Measurements from ENCODE around the gene PLD3.
"Not testable (repeated sequence)": the region's sequence is repeated elsewhere in the genome, so short reads cannot be mapped to it uniquely, and the experiment has no call there.

The PLD3 gene

GRCh38 chr19:40389404-40390083 is 41.0 kb downstream of the PLD3 start:
- no peak for DNase-seq (ENCODE audit: low read depth in 2 of 2)

DNA sequence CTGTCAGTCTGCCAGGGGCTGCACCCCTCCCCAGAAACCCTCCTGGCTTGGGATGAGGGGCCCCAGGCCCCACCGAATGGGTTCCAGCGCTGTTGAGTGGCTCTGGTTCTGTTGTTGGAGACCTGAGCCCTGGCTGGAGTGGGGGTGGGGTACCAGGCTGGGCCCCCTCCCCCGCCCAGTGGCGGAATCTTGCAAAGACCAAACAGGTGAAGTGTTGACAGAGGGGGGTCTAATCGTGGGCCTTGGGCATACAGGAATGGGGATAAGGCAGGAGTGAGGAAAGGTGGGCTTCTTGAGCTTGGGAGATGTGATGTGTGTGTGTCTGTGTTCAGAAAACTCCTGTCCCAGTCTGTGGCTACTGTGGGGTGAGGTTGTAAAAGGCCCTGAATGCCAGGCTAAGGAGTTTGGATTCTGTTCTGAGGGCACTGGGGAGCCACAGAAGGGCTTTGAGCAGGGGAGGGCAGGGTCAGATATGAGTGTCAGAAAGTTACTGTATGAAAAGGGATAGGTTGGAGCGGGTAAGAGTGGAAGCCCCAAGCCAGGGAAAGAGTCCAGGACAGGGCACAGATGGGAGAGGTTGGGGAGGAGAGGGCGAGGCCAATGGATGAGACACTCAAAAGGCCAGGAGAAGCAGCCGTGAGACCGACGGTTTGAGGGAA is 41.7 kb downstream of the PLD3 start, which contains the start of gene HIPK4:
Gene HIPK4, minus strand, starts transcription at position 98 of the 659 bp plus-strand sequence. CDS start 279 bp downstream, outside the sequence.
- DNase-seq (ENCODE audit: low read depth in 2 of 2), result no peak

GRCh38 chr19:40392123-40392522 is 43.6 kb downstream of the PLD3 start:
- no peak for DNase-seq (ENCODE audit: low read depth in 2 of 2)

- no peak for DNase-seq (ENCODE audit: low read depth in 2 of 2)
These were observed 44.5 kb downstream of the PLD3 start for GRCh38 chr19:40392894-40393517.

- DNase-seq (ENCODE audit: low read depth in 2 of 2), result no peak
These were observed 45.7 kb downstream of the PLD3 start for GRCh38 chr19:40393894-40394815.

DNA sequence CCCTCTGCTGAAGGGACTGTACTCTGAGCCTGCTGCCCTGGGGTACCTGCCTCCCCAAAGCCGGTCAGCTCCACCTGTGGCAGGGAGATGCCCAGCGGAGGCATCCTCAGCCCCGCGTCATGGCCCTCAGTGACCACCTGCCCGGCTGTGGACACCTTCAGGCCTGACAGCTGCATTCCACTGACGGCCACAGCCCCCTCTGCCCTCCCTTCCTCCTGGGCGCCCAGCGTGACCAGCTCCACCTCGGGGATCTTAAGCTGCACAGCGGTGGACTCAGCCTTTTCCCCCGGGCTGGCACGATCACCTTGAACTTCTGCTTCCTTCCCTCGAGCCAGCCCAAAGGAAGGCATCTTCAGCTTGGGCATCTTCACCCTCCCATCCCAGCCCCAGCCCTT is 46.3 kb downstream of the PLD3 start:
- DNase-seq (ENCODE audit: low read depth in 2 of 2), result no peak

- DNase-seq (ENCODE audit: low read depth in 2 of 2), result no peak
These were observed 47.5 kb downstream of the PLD3 start for GRCh38 chr19:40395956-40396355.

DNA sequence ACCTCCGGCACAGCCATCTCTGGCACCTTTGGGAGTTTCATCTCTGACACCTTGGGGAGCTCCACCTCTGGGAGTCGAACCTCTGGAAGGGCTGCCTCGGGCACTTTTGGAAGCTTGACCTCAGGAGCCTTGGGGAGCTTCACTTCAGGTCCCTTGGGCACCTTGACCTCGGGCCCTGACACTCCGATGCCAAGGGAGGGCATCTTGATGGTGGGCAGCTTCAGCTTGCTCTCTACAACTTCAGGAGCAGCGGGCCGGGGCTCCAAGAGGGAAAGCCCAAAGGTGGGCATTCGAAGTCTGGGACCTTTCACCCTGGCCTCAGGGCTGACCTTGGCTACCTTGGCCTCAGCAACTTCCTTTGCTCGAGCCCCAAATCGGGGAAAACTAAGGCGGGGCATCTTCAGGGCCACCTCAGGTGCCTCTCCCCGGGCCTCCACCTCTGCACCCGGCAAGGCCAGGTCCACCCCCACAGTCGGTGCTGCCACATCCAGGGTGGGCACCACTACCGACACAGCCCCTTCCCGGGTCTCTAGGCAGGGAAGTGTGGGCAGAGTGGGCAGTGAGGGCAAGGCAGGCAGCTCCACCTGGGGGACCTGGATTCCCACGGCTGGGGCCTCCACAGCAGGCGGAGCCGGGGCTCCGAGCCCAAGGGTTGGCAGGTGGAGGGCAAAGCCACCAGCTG is 48.5 kb downstream of the PLD3 start:
- no peak for DNase-seq (ENCODE audit: low read depth in 2 of 2)

DNA sequence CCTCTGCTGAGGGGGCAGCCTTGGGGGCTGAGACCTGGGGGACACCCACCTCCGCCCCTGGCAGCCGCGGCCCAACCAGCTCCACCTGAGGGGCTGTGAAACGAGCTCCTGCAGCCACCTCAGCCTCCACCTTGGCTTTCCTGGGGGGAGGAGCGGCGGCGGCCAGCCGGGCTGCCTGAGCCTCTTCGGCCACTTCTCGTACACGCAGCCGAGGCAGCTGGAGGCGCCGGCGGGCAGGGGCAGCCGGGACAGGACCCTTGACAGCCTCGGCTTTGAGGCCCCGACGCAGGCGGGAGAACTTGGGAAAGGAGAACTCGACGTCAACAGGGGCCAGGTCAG is 49.0 kb downstream of the PLD3 start:
- no peak for DNase-seq (ENCODE audit: low read depth in 2 of 2)

DNA sequence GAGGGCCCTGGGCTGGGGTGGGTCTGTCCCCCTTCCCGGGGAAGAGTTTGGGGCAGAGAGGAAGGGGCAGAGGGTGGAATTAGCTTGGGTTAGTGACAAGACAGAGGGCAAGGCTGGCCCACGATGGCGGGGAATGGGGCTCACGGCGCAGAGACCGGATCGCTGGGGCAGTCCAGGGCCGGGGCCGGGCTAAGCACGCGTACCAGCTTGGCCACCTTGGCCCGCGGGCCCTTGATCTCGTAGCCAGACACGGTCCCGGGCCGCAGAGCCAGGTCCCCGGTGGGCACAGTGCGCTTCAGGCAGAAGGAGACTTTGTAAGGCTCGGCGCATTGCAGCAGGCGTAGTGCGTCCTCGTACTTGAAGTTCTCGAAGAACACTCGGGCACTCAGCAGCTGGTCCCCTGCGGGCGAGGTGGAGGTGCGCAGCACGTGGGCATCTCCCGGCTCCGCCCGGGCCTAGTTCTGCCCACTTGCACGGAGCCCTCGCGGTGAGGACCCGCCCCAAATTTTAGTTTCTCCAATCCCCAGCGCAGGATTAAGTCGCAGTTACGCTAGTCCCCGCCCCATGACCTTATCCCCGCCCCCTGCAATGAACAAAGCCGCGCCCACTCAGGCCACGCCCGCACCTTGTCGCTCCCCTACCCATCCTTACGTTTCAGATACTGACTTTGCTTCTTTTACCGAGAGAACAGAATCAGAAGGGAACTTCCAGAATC is 50.1 kb downstream of the PLD3 start:
- DNase-seq (ENCODE audit: low read depth in 2 of 2), result peak in 1 of 2 donors; percentile 31

- no peak for DNase-seq (ENCODE audit: low read depth in 2 of 2)
These were observed 52.1 kb downstream of the PLD3 start for GRCh38 chr19:40400559-40400958.

GRCh38 chr19:40403262-40403984 is 54.9 kb downstream of the PLD3 start:
- peak; percentile 43 to 58 for DNase-seq (ENCODE audit: low read depth in 2 of 2)

DNA sequence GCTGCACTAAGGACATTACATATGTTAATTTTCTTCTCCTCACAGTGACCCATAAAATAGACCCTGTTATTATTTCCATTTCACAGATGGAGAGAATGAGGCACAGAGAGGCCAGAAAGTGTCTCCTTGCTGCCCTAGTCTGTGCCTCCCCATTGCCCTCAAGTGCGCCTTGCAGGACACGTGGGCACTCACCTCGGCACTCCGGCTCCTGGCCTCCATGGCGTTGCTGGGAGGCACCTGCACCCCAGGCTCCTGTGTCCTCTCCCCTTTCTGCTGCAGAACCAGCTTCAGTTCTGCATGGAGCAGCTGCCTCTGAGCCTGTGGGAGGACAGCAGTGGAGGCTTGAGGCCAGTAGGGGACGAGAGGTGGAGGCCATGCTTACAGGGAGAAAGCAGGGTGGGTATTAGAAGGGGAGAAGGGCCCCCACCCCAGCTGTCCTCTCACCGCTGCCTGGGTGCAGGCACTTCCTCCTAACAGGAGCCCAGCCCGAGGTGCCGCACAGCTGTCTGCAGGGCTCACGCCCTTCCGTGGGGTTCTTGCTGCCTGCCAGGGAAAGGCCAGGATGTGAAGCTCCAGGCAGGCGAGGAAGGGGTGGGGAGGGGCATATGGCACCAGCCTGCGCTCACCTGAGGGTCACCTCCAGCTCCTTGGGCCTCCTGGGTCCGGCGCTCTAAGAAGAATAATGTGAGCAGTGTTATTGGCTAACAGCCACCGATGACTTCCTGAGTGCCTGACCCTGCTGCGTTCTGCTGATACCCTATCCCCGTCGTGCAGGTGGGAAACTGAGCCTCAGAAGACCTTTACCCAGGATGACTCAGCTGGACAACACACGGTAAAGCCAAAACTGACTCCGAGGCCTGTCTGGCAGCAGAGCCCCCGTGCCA is 59.5 kb downstream of the PLD3 start:
- no peak for DNase-seq (ENCODE audit: low read depth in 2 of 2)

DNA sequence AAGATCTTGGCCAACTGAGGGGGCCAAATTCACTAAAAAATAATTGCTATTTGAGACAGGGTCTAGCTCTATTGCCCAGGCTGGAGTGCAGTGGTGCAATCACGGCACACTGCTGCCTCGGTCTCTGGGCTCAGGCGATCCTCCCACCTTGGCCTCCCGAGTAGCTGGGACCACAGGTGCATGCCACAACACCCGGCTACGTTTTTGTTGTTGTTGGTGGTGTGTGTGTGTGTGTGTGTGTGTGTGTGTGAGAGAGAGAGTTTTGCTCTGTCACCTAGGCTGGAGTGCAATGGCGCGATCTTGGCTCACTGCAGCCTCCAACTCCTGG is 60.1 kb downstream of the PLD3 start:
- not testable (repeated sequence) for DNase-seq (ENCODE audit: low read depth in 2 of 2)

DNA sequence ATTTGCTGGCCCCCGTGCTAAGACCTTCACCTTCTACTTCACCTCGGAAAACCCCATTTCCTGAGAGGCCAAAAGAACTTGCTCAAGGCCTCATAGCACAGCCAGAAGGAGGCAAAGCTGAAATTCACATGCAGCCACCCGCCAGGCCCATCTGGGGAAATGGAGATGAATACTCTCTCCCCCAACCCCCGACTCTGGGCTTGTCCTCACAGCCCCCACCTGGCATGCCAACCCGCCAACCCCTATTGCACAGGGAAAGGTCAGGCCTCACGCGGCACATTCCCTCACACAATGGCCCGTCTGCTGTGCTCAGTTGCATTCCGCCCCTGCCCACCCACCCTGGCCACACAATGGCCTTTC is 61.5 kb downstream of the PLD3 start:
- no peak for DNase-seq (ENCODE audit: low read depth in 2 of 2)

GRCh38 chr19:40411125-40411842 is 62.8 kb downstream of the PLD3 start:
- no peak for DNase-seq (ENCODE audit: low read depth in 2 of 2)

DNA sequence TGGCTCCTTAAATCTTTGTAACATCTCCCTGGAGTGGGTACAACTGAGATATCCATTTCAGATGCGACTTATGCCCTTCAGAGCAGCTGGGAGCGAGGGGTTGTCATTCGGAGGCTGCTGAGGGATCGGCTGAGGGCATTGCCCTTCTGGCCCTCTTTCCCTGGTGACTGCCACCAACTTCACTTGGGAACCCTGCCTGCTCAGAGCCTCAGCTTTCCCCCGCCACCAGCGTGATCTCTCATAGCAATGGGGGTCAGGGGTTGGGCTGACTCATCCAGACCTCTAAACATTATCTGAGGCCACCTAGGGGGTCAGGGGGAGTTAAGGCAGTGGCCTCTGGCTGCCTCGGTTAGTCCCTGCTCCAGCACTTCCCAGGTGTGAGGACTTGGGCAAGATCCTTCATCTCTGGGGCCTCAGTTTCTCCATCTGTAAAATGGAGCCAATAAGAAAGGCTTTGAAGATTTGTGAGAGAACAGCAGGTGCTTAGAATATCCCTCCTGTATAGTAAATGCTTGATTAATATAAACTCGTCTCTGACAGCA is 63.5 kb downstream of the PLD3 start:
- no peak for DNase-seq (ENCODE audit: low read depth in 2 of 2)

DNA sequence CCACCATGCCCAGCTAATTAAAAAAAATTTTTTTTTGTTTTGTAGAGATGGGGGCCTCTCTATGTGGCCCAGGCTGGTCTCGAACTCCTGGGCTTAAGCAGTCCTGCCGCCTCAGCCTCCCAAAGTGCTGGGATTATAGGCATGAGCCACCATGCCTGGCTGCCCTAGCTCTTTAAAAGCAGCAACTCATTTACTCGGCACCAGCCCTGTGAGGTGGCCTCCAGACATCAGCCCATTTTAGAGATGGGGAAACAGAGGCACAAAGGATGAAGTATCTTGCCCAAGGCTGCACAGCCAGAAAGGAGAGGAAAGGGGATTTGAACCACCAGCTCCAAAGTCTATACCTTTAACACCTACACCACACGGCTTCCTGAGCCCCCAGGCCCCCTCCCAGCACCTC is 64.4 kb downstream of the PLD3 start:
- DNase-seq (ENCODE audit: low read depth in 2 of 2), result no peak

Measured in stimulated activated CD8-positive, alpha-beta memory T cell treated with anti-CD3 and anti-CD28 coated beads, Interleukin-2, amount 100 ng/mL, for 1 hour (primary cell).